ENCODE measurements around the gene EFNA1.

DNA sequence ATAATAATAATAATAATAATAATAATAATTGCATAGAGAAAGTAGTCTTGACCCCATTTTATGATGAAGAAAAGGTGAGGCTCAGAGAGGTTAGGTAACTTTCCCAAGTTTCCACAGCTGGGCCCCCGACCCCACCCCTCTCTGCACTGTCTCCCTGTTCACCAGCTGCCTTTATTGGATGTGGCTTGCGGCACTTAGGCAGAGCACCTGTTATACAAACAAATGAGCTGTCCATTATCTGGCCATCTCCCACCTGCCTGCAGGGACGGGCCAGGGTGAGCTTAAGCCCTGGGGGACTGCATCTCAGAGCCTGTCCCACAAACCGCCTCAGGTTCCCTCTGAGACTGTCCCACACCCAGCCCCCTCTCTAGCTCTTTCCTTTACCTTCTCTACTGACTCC lies 10.1 kb upstream of the EFNA1 start:
- TF ChIP-seq EZH2 (IDR thresholded peaks at IDR 0.05) (no peak), POLR2AphosphoS5 (IDR thresholded peaks at IDR 0.05; ENCODE audit: borderline replicate concordance, low read depth, low read length) (no peak)

Measured in SK-N-MC (cell line).